CD4-positive, alpha-beta T cell (primary cell): Measurements from ENCODE around the gene SERPING1. TPM values are rescaled to one million over a fixed set of nuclear protein-coding genes. Genes with fewer than 3 reads are reported as not detected.

Experiments used
- ATAC-seq: fragments of 200-7000 bp; cut with Tn5 transposase; one replicate; pipeline ENCODE4 v1.10.0; 2022; ENCODE audit warnings: mild to moderate bottlenecking; ENCODE audit not compliant: poor library complexity
- CTCF ChIA-PET: fragments of 350-600 bp; sonication (Branson Sonifier 250); formaldehyde crosslinking; loops from one replicate; lab custom pipeline; 2021; ENCODE audit warnings: antibody characterized with exemption, inconsistent platforms; lab: Charles Lee
- POLR2A ChIA-PET: fragments of 350-600 bp; sonication (Branson Sonifier 250); formaldehyde crosslinking; loops from one replicate; lab custom pipeline; 2021; ENCODE audit warnings: antibody characterized with exemption, inconsistent platforms; lab: Charles Lee
- DNase-seq, 14 experiments: peaks; one replicate each; pipeline ENCODE4 v3.0.0-alpha.2; 2013 to 2020; ENCODE audit warnings: mixed read lengths in 2 of 14
- H3K27ac ChIP-seq, 2 donors: one replicate each; pipeline versions ENCODE4 v1.5.1 to v1.7.0; 2013; ENCODE audit warnings: low read length in 2 of 2, low read depth in 1 of 2, mild to moderate bottlenecking in 1 of 2
- H3K27me3 ChIP-seq, 2 experiments: 1 replicate in 1 of 2; 2 replicates in 1 of 2; pipeline versions ENCODE4 v1.6.1 to v1.7.0; 2013; ENCODE audit warnings: low read length in 2 of 2, control low read depth in 1 of 2, mild to moderate bottlenecking in 1 of 2, moderate library complexity in 1 of 2; ENCODE audit not compliant: insufficient read depth in 2 of 2, control insufficient read depth in 1 of 2
- H3K36me3 ChIP-seq: one replicate; pipeline ENCODE4 v1.6.1; 2013; ENCODE audit warnings: low read length, control low read depth; ENCODE audit not compliant: insufficient read depth
- H3K4me1 ChIP-seq: one replicate; pipeline ENCODE4 v1.6.1; 2013; ENCODE audit warnings: low read length, control low read depth; ENCODE audit not compliant: insufficient read depth
- H3K4me3 ChIP-seq: one replicate; pipeline ENCODE4 v1.5.1; 2013; ENCODE audit warnings: mild to moderate bottlenecking, low read length, moderate library complexity
- H3K9me3 ChIP-seq, 2 experiments: 1 replicate in 1 of 2; 2 replicates in 1 of 2; pipeline versions ENCODE4 v1.6.1 to v1.7.0; 2013; ENCODE audit warnings: low read length in 2 of 2, mild to moderate bottlenecking in 2 of 2, control low read depth in 1 of 2, moderate library complexity in 1 of 2; ENCODE audit not compliant: control insufficient read depth in 1 of 2, insufficient read depth in 1 of 2
- H3K27ac Mint-ChIP-seq: one replicate; pipeline ENCODE4 v1.8.0; 2020; ENCODE audit warnings: mixed read lengths
- H3K27me3 Mint-ChIP-seq: one replicate; pipeline ENCODE4 v1.8.0; 2021; ENCODE audit warnings: mixed read lengths
- H3K36me3 Mint-ChIP-seq: one replicate; pipeline ENCODE4 v1.8.0; 2021; ENCODE audit warnings: low read depth, mixed read lengths
- H3K4me1 Mint-ChIP-seq: one replicate; pipeline ENCODE4 v1.8.0; 2021; ENCODE audit warnings: low read depth, mixed read lengths
- H3K4me3 Mint-ChIP-seq: one replicate; pipeline ENCODE4 v1.8.0; 2020; ENCODE audit warnings: mild to moderate bottlenecking, mixed read lengths
- H3K9me3 Mint-ChIP-seq: one replicate; pipeline ENCODE4 v1.8.0; 2020; ENCODE audit warnings: mixed read lengths
- intact Hi-C, 2 experiments: fragments of 100-400 bp; cut with DNase I in 1 of 2; cut with micrococcal nuclease in 1 of 2; formaldehyde crosslinking; loops; one replicate each; pipeline versions ENCODE4 v1.15.1 to v1.9.0; 2023 to 2025; cut with DNase I, micrococcal nuclease
- total RNA-seq, 174 experiments: library from RNA in 2 of 174; stranded (reverse) in 2 of 174; gene quantifications; one replicate each; pipeline ENCODE4 v1.2.3 and lab custom pipeline; 2021 to 2026
- TF ChIP-seq, protein P1 (sequence below): fragments of 200-600 bp; IDR thresholded peaks from one replicate; pipeline ENCODE4 v1.8.0; 2022; ENCODE audit warnings: antibody characterized with exemption, mild to moderate bottlenecking

Gene SERPING1
- total RNA-seq, 2 experiments from 2014 or later = 0.53 TPM; not detected in 1

DNA sequence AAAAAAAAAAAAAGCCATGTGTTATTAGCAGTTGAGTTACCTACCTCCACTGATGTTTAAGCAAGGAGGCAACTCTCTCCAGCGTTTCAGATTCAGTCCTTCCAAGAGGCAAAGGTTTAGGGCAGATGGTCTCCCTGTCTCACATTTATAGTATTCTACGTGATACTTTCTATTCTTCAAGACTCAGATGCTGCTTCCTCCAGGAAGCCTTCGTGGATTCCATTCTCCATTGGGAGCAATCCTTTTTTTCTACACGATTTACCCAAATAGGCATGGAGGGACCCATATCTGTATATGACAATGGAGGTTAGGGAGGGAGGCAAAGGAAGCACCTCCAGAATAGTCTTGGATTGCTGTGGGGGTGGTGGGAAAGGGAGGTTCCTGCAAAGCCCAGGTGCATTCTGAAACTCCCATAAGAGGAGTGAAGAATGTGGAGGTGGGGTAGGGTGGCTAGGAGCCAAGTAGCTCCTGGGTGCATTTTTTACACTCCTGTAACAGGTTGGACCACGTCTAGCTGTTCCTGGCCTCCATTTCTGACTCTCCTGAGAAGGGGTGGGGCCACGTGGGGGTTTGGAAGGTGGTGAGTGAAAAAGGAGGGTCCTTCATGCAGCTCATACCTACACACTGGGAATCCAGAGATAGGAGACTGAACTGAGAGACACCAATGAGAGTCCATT is 36.0 kb downstream of the SERPING1 start:
- TF ChIP-seq, protein P1, sequence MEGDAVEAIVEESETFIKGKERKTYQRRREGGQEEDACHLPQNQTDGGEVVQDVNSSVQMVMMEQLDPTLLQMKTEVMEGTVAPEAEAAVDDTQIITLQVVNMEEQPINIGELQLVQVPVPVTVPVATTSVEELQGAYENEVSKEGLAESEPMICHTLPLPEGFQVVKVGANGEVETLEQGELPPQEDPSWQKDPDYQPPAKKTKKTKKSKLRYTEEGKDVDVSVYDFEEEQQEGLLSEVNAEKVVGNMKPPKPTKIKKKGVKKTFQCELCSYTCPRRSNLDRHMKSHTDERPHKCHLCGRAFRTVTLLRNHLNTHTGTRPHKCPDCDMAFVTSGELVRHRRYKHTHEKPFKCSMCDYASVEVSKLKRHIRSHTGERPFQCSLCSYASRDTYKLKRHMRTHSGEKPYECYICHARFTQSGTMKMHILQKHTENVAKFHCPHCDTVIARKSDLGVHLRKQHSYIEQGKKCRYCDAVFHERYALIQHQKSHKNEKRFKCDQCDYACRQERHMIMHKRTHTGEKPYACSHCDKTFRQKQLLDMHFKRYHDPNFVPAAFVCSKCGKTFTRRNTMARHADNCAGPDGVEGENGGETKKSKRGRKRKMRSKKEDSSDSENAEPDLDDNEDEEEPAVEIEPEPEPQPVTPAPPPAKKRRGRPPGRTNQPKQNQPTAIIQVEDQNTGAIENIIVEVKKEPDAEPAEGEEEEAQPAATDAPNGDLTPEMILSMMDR = no peak
- H3K9me3 Mint-ChIP-seq = no peaks in the 10 kb centered on the region
- CTCF ChIA-PET = interaction anchor here (1.2 kb wide), 1 partner anchor 11 kb away, joined by 3 read pairs; no protein-coding TSS in a partner anchor
- H3K27me3 Mint-ChIP-seq = peaks cover 48% of the 10 kb centered on the region
- no peak for ATAC-seq
- Histone ChIP-seq H3K36me3 (no peaks in the 10 kb centered on the region), H3K4me3 (no peak overlapping the region), H3K27me3 (peaks cover 13 to 24% of the 10 kb centered on the region in 2 experiments), H3K27ac (no peak overlapping the region), H3K4me1 (peaks cover 10% of the 10 kb centered on the region), H3K9me3 (no peaks in the 10 kb centered on the region)
- peaks cover 9% of the 10 kb centered on the region for H3K4me1 Mint-ChIP-seq
- no peak overlapping the region for H3K27ac Mint-ChIP-seq
- intact Hi-C loops = no loop called here
- no peaks in the 10 kb centered on the region for H3K36me3 Mint-ChIP-seq
- no peak for DNase-seq
- H3K4me3 Mint-ChIP-seq = no peak overlapping the region
- POLR2A ChIA-PET = no interaction called here

DNA sequence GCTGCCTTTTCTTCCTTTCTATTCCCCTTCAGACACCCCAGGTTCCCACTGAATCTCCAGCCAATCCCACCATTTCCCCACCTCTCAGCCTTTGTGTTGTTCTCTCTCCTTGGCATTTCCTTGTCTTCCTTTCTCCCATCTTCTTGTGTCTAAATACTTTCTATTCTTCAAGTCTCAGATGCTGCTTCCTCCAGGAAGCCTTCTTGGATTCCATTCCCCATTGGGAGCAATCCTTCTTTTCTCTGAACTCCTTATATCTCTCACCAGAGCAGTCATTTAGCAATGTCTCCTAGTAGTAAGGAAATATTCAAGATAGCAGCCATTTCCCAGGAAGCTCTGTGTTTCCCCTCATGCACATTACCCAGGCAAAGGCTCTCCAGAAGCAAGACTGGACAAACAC is 36.8 kb downstream of the SERPING1 start:
- H3K36me3 Mint-ChIP-seq = no peaks in the 10 kb centered on the region
- no peak overlapping the region for H3K4me3 ChIP-seq
- no peak overlapping the region for H3K4me3 Mint-ChIP-seq
- TF ChIP-seq, protein P1 = no peak
- no peaks in the 10 kb centered on the region for H3K9me3 Mint-ChIP-seq
- peaks cover 18% of the 10 kb centered on the region for H3K4me1 ChIP-seq
- peaks cover 16 to 24% of the 10 kb centered on the region in 2 experiments for H3K27me3 ChIP-seq
- H3K27ac Mint-ChIP-seq = no peak overlapping the region
- DNase-seq (no peak), ATAC-seq (no peak)
- intact Hi-C loops = no loop called here
- no peaks in the 10 kb centered on the region for H3K9me3 ChIP-seq
- H3K27ac ChIP-seq = no peak overlapping the region
- H3K36me3 ChIP-seq = no peaks in the 10 kb centered on the region
- POLR2A ChIA-PET = no interaction called here
- H3K27me3 Mint-ChIP-seq = peaks cover 54% of the 10 kb centered on the region
- peaks cover 16% of the 10 kb centered on the region for H3K4me1 Mint-ChIP-seq
- CTCF ChIA-PET = no interaction called here

- Histone ChIP-seq H3K27me3 (peaks cover 16 to 24% of the 10 kb centered on the region in 2 experiments), H3K27ac (no peak overlapping the region), H3K4me1 (peaks cover 24% of the 10 kb centered on the region), H3K9me3 (no peaks in the 10 kb centered on the region), H3K36me3 (no peaks in the 10 kb centered on the region), H3K4me3 (no peak overlapping the region)
- H3K27ac Mint-ChIP-seq = no peak overlapping the region
- no peaks in the 10 kb centered on the region for H3K9me3 Mint-ChIP-seq
- no peaks in the 10 kb centered on the region for H3K36me3 Mint-ChIP-seq
- H3K27me3 Mint-ChIP-seq = peaks cover 50% of the 10 kb centered on the region
- POLR2A ChIA-PET = no interaction called here
- CTCF ChIA-PET = no interaction called here
- no peak for ATAC-seq
- peaks cover 16% of the 10 kb centered on the region for H3K4me1 Mint-ChIP-seq
- no peak overlapping the region for H3K4me3 Mint-ChIP-seq
- TF ChIP-seq, protein P1 = no peak
- intact Hi-C loops = no loop called here
- no peak for DNase-seq
Measured at GRCh38 chr11:57635246-57635645, 37.8 kb downstream of the SERPING1 start.
